GM23338 (cell line): ENCODE results near the gene PEA15.

Source experiments
- CREB1 ChIP-seq: fragments of 250-450 bp; sonication (Bioruptor Pico); IDR thresholded peaks from 2 replicates; pipeline ENCODE4 v1.5.0; 2020; ENCODE audit warnings: low read depth, mild to moderate bottlenecking, moderate library complexity
- CTCF ChIP-seq, 2 experiments: fragments of 200-600 bp in 1 of 2; sonication (generic) in 1 of 2; conservative IDR thresholded peaks; 2 replicates each; pipeline versions ENCODE4 v1.5.1 to v1.6.1; 2016 to 2017; ENCODE audit warnings: antibody characterized with exemption in 2 of 2, low read depth in 2 of 2, mild to moderate bottlenecking in 2 of 2, moderate library complexity in 1 of 2
- ETS1 ChIP-seq: IDR thresholded peaks from 2 replicates; pipeline ENCODE4 v1.6.1; 2016; ENCODE audit warnings: antibody characterized with exemption
- EZH2 ChIP-seq: fragments of 200-600 bp; sonication (generic); IDR thresholded peaks from one replicate; pipeline ENCODE4 v1.8.0; 2017; ENCODE audit warnings: antibody characterized with exemption, mild to moderate bottlenecking, low read depth; ENCODE audit not compliant: unreplicated experiment
- EZH2phosphoT487 ChIP-seq: fragments of 200-600 bp; sonication (generic); IDR thresholded peaks from one replicate; pipeline ENCODE4 v1.8.1; 2018; ENCODE audit warnings: antibody characterized with exemption; ENCODE audit not compliant: unreplicated experiment
- JUNB ChIP-seq: IDR thresholded peaks from one replicate; pipeline ENCODE4 v1.6.1; 2016; ENCODE audit warnings: antibody characterized with exemption; ENCODE audit not compliant: unreplicated experiment
- POLR2AphosphoS5 ChIP-seq: IDR thresholded peaks from 2 replicates; pipeline ENCODE4 v1.6.1; 2016; ENCODE audit warnings: antibody characterized with exemption, low read depth
- REST ChIP-seq: IDR thresholded peaks from one replicate; pipeline ENCODE4 v1.6.1; 2018; ENCODE audit warnings: antibody characterized with exemption; ENCODE audit not compliant: unreplicated experiment
- STAT1 ChIP-seq: IDR thresholded peaks from one replicate; pipeline ENCODE4 v1.6.1; 2016; ENCODE audit warnings: antibody characterized with exemption; ENCODE audit not compliant: unreplicated experiment
- ZNF114 ChIP-seq: fragments of 250-450 bp; sonication (Bioruptor Pico); IDR thresholded peaks from 2 replicates; pipeline ENCODE4 v1.5.0; 2020; ENCODE audit warnings: mild to moderate bottlenecking, moderate library complexity
- ZNF331 ChIP-seq: fragments of 250-450 bp; sonication (Bioruptor Pico); IDR thresholded peaks from 2 replicates; pipeline ENCODE4 v1.5.0; 2020; ENCODE audit warnings: low read depth, mild to moderate bottlenecking, moderate library complexity

- TF ChIP-seq POLR2AphosphoS5 (peak; percentile 45; the same call in 1 of the 2 replicates), CTCF (conservative IDR thresholded peaks at IDR 0.05; ENCODE audit: low read depth in 2 of 2) (no peak), EZH2phosphoT487 (no peak), EZH2 (no peak), CREB1 (CRISPR knock-in tag) (peak; percentile 68), JUNB (no peak), REST (no peak), ZNF331 (no peak), STAT1 (no peak), ZNF114 (no peak), ETS1 (peak; percentile 95)
Measured at GRCh38 chr1:160169553-160170399, 35.4 kb upstream of the PEA15 start.
